ENCODE data around the gene SASH1. TPM values are rescaled to one million over a fixed set of nuclear protein-coding genes. Genes with fewer than 3 reads are reported as not detected.

Gene SASH1
- total RNA-seq, 2 experiments from 2014 or later: 0.03 to 0.47 TPM

- DNase-seq: no peak
Observed at GRCh38 chr6:148316308-148316707, 26.3 kb upstream of the SASH1 start.

DNA sequence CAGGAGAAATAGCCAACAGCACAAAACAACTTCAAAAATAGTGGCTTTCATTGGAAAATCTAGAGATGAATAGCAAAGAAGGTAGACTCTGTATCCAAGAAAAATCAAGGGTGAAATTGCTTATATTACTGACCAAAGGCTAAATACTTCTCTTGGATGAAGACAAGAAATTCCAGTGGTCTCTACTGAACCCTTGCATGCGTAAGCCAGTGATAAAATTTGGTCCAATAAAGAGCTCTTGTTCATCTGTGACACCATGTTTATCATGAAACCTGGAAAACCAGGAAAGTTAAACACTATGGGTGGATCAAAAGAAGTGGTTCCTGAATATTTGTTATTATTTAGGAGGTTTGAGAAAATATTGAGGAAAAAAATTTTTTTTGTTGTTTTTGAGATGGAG, 25.6 kb upstream of the SASH1 start:
- CTCF ChIA-PET: no interaction called here
- DNase-seq: no peak
- Mint-ChIP-seq H3K4me3 (no peak overlapping the region), H3K27me3 (peaks cover 6% of the 10 kb centered on the region), H3K9me3 (ENCODE audit: low read depth) (no peaks in the 10 kb centered on the region), H3K36me3 (no peaks in the 10 kb centered on the region), H3K27ac (no peak overlapping the region), H3K4me1 (no peaks in the 10 kb centered on the region)
- ATAC-seq: no peak

More at GRCh38 chr6:148316308-148316707, 26.3 kb upstream of the SASH1 start:
- no peaks in the 10 kb centered on the region for H3K9me3 Mint-ChIP-seq (ENCODE audit: low read depth)
- CTCF ChIA-PET: no interaction called here
- H3K36me3 Mint-ChIP-seq: no peaks in the 10 kb centered on the region
- no peak overlapping the region for H3K27ac Mint-ChIP-seq
- H3K4me1 Mint-ChIP-seq: no peaks in the 10 kb centered on the region
- H3K27me3 Mint-ChIP-seq: peaks cover 8% of the 10 kb centered on the region
- no peak overlapping the region for H3K4me3 Mint-ChIP-seq
- ATAC-seq: no peak

DNA sequence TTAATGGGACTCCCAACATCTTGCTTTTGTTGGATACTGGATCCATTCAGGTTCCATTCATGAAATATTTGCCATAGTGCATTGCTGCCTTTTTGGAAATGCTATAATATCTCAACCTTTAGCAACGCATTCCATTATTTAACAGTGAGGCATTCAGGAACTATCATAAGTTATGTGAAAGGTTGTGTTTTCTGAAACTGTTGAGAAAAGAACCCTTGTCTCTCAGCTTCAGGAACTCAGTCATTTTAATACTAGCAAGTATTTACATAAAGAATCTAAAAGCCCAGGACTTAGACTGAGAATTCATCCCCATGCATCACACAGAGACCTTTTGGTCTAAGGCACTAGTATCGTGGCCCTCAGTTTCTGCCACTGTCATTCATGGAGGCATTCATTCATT, 24.9 kb upstream of the SASH1 start:
- Mint-ChIP-seq H3K9me3 (ENCODE audit: low read depth) (no peaks in the 10 kb centered on the region), H3K4me3 (no peak overlapping the region), H3K27me3 (peaks cover 4% of the 10 kb centered on the region), H3K27ac (no peak overlapping the region), H3K4me1 (no peaks in the 10 kb centered on the region), H3K36me3 (no peaks in the 10 kb centered on the region)
- no peak for DNase-seq
- ATAC-seq: no peak
- CTCF ChIA-PET: no interaction called here

DNA sequence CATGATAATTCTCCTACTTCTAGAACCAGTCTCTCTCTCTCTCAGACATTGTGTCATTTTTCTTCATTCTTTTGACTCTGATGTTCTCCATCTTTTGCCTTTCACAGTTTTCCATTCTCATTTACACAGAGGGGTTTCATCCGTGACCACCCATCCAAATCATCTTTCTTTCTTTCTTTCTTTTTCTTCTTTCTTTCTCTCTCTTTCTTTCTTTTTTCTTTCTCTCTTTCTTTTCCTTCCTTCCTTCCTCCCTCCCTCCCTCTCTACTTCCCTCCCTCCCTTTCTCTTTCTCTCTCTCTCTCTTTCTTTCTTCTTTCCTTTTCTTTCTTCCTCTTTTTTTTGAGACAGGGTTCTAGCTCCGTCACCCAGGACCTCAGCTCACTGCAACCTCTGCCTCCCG, 19.9 kb upstream of the SASH1 start:
- no peak for ATAC-seq
- H3K36me3 Mint-ChIP-seq: no peaks in the 10 kb centered on the region
- no peak for DNase-seq
- H3K27me3 Mint-ChIP-seq: peaks cover 4% of the 10 kb centered on the region
- no peaks in the 10 kb centered on the region for H3K4me1 Mint-ChIP-seq
- CTCF ChIA-PET: no interaction called here
- H3K4me3 Mint-ChIP-seq: no peak overlapping the region
- H3K9me3 Mint-ChIP-seq (ENCODE audit: low read depth): no peaks in the 10 kb centered on the region
- no peak overlapping the region for H3K27ac Mint-ChIP-seq

DNA sequence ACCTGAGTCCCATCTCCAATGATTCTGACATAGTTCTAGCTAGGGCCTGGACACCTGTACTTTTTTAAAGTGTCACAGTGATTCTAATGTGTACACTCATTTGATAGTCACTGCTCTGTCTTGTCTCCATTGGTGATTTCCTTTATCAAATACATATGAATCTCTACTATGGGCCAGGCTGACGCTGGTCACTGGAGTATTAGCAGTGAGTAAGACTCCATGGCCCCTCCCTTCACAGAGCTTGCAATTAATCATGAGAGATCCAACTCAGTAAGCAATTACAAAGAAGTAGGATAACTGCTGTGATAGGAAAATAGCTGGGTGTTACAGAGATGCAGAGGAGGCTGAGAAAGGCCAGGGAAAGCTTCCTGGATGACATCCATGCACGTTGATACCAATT, 19.3 kb upstream of the SASH1 start:
- Mint-ChIP-seq H3K27me3 (peaks cover 4% of the 10 kb centered on the region), H3K27ac (no peak overlapping the region), H3K9me3 (ENCODE audit: low read depth) (no peaks in the 10 kb centered on the region), H3K4me1 (no peaks in the 10 kb centered on the region), H3K4me3 (no peak overlapping the region), H3K36me3 (no peaks in the 10 kb centered on the region)
- CTCF ChIA-PET: no interaction called here
- ATAC-seq (no peak), DNase-seq (no peak)

DNA sequence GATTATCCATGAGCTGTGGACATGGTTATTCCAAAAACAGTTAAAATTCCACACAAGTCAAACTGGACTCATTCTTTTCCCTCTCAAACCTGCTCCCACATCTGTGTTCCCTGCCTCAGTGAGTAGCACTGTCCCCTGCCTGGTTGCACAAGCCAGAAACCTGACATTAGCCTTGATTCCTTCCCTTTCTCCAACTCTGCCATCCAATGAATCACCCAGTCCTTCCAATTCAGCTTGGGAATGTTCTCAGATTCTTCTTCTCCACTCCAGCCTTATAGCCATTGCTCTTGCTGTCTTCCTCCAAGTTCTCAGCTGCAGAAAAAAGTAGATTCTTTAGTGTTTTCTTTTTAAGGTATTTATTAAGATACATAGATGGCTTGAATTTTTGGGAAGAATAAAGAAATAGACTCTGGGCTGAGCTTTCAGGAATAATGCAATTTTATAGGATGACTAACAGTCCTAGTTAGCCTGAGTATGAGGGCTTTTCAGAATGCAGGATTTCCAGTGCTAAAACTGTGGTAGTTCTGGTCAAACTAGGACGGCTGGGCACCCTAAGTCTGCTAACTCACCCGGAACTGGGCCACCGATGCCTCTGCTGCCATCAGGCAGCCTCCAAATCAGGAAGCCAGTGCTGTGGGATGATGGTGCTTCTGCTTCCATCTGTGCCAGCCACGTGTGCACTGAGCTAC, 18.2 kb upstream of the SASH1 start:
- H3K27ac Mint-ChIP-seq: no peak overlapping the region
- peaks cover 10% of the 10 kb centered on the region for H3K27me3 Mint-ChIP-seq
- no peaks in the 10 kb centered on the region for H3K36me3 Mint-ChIP-seq
- ATAC-seq: no peak
- H3K9me3 Mint-ChIP-seq (ENCODE audit: low read depth): no peaks in the 10 kb centered on the region
- no peaks in the 10 kb centered on the region for H3K4me1 Mint-ChIP-seq
- DNase-seq: no peak
- H3K4me3 Mint-ChIP-seq: no peak overlapping the region
- CTCF ChIA-PET: no interaction called here

DNA sequence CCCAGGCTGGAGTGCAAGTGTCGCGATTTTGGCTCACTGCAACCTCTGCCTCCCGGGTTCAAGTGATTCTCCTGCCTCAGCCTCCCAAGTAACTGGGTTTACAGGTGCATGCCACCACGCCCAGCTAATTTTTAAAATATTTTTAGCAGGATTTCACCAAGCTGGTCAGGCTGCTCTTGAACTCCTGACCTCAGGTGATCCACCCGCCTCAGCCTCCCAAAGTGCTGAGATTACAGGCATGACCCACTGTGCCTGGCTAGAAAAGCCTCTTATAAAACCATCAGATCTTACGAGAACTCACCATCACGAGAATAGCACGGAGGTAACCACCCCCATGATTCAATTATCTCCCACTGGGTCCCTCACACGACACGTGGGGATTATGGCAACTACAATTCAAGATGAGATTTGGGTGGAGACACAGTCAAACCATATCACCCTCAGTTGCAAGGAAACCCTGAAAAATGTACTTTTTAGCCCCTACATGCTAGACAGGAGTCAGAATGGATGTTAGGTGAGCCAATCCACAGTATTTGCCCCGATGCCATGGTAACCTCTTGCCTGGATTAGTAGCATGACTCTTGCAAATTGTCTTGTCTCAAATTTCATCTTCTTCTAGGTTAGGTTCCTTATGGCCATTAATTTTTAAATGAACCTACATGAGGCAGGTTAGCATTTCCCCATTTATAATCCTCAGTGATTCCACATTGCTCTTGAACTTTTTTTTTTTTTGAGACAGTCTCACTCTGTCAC, 17.1 kb upstream of the SASH1 start:
- CTCF ChIA-PET: no interaction called here
- Mint-ChIP-seq H3K4me1 (no peaks in the 10 kb centered on the region), H3K36me3 (no peaks in the 10 kb centered on the region)

GRCh38 chr6:148328876-148329555, 13.6 kb upstream of the SASH1 start:
- ATAC-seq: no peak

More for the DNA sequence above, 17.1 kb upstream of the SASH1 start:
- peaks cover 14% of the 10 kb centered on the region for H3K27me3 Mint-ChIP-seq
- no peak overlapping the region for H3K27ac Mint-ChIP-seq
- no peaks in the 10 kb centered on the region for H3K9me3 Mint-ChIP-seq (ENCODE audit: low read depth)
- no peak overlapping the region for H3K4me3 Mint-ChIP-seq
- no peak for DNase-seq
- ATAC-seq: no peak

DNA sequence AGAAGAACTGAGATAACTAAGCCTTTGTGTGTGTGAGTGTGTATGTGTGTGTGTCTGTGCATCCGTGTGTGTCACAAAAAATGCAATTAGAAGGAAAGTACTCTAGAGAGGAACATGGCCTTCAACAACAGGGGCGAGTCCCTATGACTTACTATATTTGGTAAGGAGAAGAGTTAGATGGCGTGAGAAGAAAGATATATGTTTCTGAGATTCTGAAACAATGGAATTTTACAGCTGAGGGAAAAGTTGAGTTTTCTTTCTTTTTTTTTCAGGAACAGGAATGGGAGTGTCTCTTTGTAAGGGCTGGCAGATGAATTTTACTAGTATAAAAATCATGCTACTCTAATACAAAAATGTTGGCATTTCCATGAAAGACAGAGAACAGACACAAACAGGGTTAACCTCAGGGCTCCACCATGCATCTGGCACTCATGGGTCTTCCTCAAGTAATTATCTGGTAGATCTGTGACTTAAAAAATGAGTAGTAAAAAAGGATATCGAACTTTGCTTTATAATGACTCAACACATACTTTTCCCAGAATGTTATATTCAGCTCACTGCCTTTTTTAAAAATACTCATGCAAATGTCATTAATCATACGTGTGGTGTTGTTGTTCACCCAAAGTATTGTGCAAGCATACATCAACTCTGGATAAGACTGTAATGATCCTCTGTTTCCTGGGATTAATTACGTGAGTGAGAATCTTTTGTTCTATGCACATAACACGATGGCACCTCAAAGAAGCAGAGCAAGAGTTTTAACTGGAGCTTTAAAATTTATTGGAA, 12.8 kb upstream of the SASH1 start:
- ATAC-seq: no peak
- Mint-ChIP-seq H3K27ac (no peak overlapping the region), H3K4me3 (no peak overlapping the region), H3K36me3 (no peaks in the 10 kb centered on the region), H3K9me3 (ENCODE audit: low read depth) (no peaks in the 10 kb centered on the region), H3K27me3 (peaks cover 22% of the 10 kb centered on the region), H3K4me1 (no peaks in the 10 kb centered on the region)
- CTCF ChIA-PET: no interaction called here
- no peak for DNase-seq

More at GRCh38 chr6:148328876-148329555, 13.6 kb upstream of the SASH1 start:
- H3K36me3 Mint-ChIP-seq: no peaks in the 10 kb centered on the region
- H3K27me3 Mint-ChIP-seq: peaks cover 25% of the 10 kb centered on the region
- H3K4me3 Mint-ChIP-seq: no peak overlapping the region
- no peaks in the 10 kb centered on the region for H3K9me3 Mint-ChIP-seq (ENCODE audit: low read depth)
- H3K27ac Mint-ChIP-seq: no peak overlapping the region
- DNase-seq: no peak
- no peaks in the 10 kb centered on the region for H3K4me1 Mint-ChIP-seq
- CTCF ChIA-PET: no interaction called here

DNA sequence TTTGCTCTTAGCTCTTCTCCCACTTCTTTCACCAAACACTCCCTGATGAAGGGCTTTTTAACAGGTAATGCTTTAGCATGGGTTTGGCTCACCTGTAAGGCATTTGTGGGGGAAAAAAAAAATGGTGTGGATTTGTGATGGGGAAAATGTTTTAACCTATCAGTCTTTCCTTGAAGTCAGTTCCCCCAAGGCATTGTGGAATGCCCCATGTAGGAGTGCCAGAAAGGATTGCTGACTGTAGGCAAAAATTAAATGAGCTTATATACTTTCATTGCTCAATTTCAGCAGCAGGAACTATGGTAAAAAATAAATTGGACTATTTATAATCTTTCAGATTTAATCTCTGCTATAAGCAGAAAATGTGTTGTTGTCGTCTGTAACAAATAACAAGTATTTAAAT, 10.6 kb upstream of the SASH1 start:
- Mint-ChIP-seq H3K36me3 (no peaks in the 10 kb centered on the region), H3K4me1 (no peaks in the 10 kb centered on the region), H3K27me3 (peaks cover 20% of the 10 kb centered on the region), H3K27ac (no peak overlapping the region), H3K9me3 (ENCODE audit: low read depth) (no peaks in the 10 kb centered on the region), H3K4me3 (no peak overlapping the region)
- DNase-seq: no peak
- CTCF ChIA-PET: no interaction called here
- no peak for ATAC-seq

DNA sequence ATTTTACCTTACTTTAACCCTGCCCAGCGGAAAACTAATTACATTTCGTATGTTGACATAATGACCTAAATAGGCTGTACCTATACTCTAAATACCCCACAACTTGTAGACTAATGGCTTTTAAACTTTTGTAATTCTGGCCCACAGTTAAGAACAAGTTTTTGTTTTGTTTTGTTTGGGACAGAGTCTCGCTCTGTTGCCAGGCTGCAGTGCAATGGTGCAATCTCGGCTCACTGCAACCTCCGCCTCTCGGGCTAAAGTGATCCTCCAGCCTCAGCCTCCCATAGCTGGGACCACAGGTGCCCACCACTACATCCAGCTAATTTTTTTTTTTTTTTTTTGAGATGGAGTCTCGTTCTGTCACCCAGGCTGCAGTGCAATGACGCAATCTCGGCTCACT, 5.7 kb upstream of the SASH1 start:
- CTCF ChIA-PET: no interaction called here
- H3K27me3 Mint-ChIP-seq: peaks cover 18% of the 10 kb centered on the region
- DNase-seq (no peak), ATAC-seq (no peak)
- no peak overlapping the region for H3K27ac Mint-ChIP-seq
- H3K9me3 Mint-ChIP-seq (ENCODE audit: low read depth): no peaks in the 10 kb centered on the region
- peaks cover under 1% of the 10 kb centered on the region for H3K4me1 Mint-ChIP-seq
- H3K4me3 Mint-ChIP-seq: no peak overlapping the region
- peaks cover under 1% of the 10 kb centered on the region for H3K36me3 Mint-ChIP-seq

GRCh38 chr6:148339766-148340165, 2.9 kb upstream of the SASH1 start:
- H3K27me3 Mint-ChIP-seq: peaks cover 37% of the 10 kb centered on the region
- no peaks in the 10 kb centered on the region for H3K9me3 Mint-ChIP-seq (ENCODE audit: low read depth)
- no peak for ATAC-seq
- peaks cover 2% of the 10 kb centered on the region for H3K36me3 Mint-ChIP-seq
- DNase-seq: no peak
- no peak overlapping the region for H3K4me3 Mint-ChIP-seq
- H3K27ac Mint-ChIP-seq: no peak overlapping the region
- CTCF ChIA-PET: no interaction called here
- H3K4me1 Mint-ChIP-seq: peaks cover 7% of the 10 kb centered on the region

DNA sequence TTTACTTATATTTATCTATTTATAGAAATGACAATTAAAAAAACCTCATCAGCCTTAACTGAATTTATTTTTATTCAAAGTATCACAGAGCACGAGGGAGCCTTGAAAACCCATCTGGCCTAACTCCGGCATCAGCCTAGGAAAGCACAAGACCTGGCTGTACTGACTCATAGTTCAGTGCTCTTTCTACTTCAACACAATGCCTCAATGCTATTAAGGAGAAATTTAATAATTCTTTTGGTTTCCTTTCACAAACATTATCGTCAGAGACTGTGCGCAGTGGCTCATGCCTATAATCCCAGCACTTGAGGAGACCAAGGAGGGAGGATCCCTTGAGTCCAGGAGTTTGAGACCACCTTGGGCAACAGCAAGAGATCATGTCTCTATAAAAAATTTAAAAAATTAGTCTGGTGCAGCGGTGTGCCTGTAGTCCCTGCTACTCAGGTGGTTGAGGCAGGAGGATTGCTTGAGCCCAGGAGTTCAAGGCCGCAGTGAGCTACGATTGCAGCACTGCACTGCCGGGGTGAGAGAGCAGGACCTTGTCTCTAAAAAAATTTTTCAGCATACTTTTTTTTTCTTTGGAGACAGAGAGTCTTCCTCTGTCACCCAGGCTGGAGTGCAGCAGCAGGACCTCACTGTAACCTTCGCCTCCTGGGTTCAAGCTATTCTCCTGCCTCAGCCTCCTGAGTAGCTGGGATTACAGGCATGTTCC, 1.9 kb upstream of the SASH1 start:
- CTCF ChIA-PET: no interaction called here
- peaks cover 7% of the 10 kb centered on the region for H3K4me1 Mint-ChIP-seq
- H3K36me3 Mint-ChIP-seq: peaks cover 2% of the 10 kb centered on the region
- no peak for DNase-seq
- no peak overlapping the region for H3K4me3 Mint-ChIP-seq
- ATAC-seq: no peak
- peaks cover 45% of the 10 kb centered on the region for H3K27me3 Mint-ChIP-seq
- no peaks in the 10 kb centered on the region for H3K9me3 Mint-ChIP-seq (ENCODE audit: low read depth)
- H3K27ac Mint-ChIP-seq: no peak overlapping the region
